Right lung (tissue), 5 donors: ENCODE data around the gene TYMP. TPM values are rescaled to one million over a fixed set of nuclear protein-coding genes. Genes with fewer than 3 reads are reported as not detected.

Source experiments
- DNase-seq, 2 donors: peaks; one replicate each; pipeline ENCODE4 v3.0.0-alpha.2; 2013
- polyA plus RNA-seq, 5 donors: library from polyadenylated mRNA; unstranded; fragments of 120-200 nt; gene quantifications; one replicate each; pipeline versions ENCODE4 v1.2.1 to v1.2.3, GENCODE V29; 2013; ENCODE audit warnings: inconsistent platforms in 1 of 5, low replicate concordance in 1 of 5; ENCODE audit not compliant: insufficient read length in 5 of 5, insufficient read depth in 1 of 5

Gene TYMP
- polyA plus RNA-seq, 5 donors = 1.9 to 6.9 (median 3.2) TPM

DNA sequence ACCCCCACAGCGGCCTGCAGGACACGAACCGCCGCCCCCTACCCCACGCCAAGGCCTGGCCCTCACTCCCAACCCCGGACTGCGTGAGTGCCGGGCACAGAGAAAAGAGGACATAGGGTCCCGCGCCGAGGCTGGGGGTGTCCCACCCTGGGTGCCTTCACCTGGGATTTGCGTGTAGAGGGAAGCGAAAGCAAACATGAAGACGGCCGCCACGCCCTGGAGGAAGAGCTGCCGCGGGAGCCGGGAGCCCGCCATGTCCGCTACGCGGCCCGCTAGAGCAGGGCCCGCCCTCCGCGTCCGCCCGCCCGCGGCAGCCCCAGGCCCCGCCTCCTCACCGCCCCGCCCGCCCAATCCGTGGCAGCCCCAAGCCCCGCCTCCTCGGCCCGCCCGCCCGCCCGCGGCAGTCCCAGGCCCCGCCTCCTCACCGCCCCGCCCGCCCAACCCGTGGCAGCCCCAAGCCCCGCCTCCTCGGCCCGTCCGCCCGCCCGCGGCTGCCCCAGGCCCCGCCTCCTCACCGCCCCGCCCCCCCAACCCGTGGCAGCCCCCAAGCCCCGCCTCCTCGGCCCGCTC, 22.3 kb downstream of the TYMP start, which contains the start of gene LMF2:
LMF2 (minus strand) TSS at position 282 of the 570 bp plus-strand sequence; CDS start at position 255, 27 bp downstream.
- DNase-seq = no peak

DNA sequence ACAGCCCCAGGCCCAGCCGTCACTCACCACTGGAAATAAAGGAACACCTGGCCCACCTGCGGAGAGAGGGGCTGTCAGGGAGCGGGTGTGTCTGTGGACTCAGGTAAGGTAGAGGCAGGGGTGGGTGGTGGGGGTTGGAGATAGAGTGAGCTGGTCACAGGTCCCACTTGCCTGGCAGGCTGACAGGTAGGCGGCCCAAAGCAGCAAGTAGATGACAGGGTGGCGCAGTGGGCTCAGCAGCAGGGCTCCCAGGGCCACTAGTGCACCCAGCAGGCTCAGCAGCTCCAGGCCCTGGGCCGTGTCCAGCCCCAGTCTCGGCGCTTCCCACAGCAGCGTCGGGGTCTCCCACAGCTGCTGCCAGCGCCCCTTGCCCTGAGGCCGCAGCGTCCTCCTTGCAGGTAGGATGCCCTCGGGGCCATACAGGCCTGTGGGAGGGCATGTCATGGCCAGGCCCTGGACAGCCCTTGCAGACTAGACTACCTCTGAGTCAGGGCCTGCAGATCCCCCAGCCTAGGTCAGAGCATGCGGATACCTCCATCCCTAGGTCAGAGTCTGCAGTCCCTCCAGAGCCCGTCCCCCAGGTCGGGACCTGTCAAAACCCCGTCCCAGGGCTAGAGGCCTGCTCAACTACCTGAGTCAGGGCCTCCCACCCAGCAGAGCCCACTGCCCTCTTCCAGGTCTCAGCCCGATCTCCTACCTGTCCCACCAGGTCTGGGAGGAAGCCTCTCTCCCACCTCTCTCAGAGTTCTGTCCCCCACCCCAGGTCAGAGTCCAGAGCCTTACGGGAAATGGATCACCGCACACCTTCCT, 23.0 kb downstream of the TYMP start:
- no peak for DNase-seq

DNA sequence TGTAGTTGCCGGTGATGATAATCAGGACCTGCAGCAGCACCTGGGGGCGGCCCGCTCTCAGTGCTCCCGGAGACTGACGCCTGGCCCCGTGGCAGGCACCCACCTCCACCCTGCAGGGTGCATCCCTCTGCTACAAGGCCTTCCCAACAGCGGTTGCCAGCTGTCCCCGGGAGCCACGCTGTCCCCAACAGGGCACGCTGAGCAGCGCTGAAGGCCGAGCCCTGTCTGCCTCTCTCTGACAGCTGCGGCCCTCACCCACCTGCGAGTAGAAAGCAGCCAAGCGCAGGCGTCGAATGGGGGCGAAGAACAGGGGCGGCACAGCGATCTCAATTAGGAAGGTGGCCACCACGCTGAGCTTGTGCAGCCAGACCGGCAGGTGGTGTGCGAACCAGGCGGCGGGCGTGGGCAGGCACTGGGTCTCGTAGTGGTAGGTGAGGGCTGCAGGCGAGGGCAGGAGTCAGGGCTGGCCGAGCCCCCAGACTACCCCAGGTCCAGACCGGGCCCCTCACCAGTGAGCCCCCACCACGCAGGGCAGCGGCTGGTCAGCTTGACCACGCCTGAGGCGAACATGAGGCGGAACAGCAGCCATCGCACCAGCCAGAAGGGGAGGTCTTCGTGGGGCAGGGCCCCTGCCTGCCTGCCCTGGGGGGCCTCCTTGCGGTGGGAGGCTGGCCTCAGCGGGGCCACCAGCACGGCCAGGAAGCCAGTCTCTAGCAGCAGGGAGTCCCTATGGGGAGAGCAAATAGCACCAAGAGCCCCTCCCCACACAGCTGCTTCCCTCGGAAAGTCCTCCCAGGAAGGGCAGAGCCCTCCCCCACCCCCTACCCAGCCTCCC, 23.8 kb downstream of the TYMP start:
- DNase-seq = no peak

- no peak for DNase-seq
Measured at GRCh38 chr22:50505276-50505775, 24.5 kb downstream of the TYMP start.

- no peak for DNase-seq
Measured at GRCh38 chr22:50504369-50505211, 25.2 kb downstream of the TYMP start.

DNA sequence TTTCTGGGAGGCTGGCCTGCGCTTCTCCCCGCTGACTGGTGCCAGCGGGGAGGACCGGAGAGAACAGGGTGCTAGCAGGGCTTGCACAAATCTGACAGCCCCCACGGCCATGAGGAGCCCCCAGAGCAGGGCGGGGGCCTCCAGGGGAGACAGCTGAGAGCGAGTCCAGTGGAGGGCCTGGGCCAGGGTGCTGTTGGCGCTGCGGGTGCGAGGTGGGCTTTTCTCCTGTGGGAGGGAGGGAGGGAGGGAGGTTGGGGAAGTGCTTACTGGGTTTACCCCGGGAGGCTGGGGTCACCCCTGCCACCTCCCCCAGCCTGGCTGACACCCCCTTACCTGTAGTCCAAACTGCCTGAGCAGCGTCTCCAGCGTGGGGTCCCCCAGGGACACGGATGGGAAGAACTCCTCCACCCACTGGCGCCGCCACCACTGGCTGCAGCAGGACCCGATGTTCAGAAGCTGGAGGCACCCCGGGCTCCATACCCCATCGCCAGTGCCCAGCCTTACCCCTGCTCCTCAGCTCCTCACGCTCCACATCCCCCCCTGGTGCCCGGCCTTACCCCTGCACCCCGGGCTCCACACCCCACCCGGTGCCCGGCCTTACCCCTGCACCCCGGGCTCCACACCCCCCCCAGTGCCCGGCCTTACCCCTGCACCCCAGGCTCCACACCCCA, 26.2 kb downstream of the TYMP start:
- DNase-seq = no peak

DNA sequence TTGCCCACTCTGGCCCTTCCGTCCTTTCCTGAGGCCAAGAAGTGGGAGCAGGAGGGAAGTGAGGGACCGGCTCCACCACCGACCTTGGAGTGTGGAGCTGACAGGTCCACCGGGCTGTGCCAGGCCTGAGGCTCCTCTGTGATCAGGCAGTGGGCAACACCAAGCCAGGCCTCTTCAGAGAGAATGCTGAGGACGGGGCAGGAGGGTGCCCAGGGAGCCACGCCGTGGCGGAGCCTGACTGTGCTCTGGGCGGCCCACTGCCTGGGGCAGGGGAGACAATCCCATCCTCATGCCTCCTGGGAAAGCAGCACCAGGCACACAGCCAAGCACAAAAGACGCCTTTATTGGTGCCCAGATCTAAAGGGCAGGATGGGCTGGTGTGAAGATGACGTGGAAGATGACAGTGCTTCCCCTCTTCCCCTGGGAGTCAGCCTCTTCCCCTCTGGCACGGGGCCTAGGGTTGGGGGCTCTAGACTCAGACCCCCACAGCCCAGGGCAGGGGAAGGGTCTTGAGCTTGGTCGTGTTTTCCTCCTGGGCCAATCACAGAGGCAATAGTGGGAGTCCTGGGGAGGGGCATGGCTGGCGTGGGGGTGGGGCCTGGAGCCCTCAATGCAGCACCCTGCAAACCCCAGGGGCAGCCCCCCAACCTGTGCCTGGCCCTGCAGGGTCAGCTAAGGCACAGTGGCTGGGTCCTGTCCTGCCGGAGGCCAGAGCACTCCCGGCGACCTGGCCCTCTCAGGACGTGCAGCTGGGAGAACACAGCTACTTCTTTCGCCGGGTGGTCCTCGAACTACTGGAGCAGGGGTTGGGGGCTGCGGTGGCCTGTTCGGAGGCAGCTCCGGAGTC, 27.0 kb downstream of the TYMP start:
- DNase-seq = no peak

DNA sequence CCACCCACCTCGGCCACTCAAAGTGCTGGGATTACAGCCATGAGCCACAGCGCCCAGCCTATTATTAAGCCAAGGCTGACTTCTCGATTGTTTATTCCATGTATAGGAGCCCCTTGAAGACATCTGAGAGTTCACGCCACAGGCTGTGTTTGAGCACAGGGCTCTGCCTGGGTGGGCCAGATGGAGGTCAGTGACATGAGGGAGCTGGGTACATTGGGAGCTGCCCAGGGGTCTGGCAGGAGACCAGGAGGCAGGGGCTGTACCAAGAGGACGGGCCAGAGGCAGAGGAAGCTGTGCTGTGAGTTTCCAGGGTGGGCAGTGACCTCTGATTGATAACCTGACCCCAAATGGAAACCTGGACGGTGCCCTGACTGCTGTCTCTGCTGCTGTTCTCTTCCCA, 27.7 kb downstream of the TYMP start:
- DNase-seq = no peak

GRCh38 chr22:50500452-50500851, 29.4 kb downstream of the TYMP start:
- DNase-seq = no peak

- no peak for DNase-seq
Measured at GRCh38 chr22:50498322-50498890, 31.4 kb downstream of the TYMP start.

- no peak for DNase-seq
Measured at GRCh38 chr22:50497093-50497492, 32.7 kb downstream of the TYMP start.

- DNase-seq = no peak
Measured at GRCh38 chr22:50490531-50491308, 39.1 kb downstream of the TYMP start.

GRCh38 chr22:50489363-50490243, 40.2 kb downstream of the TYMP start:
- no peak for DNase-seq

- DNase-seq = no peak
Measured at GRCh38 chr22:50488886-50489285, 40.9 kb downstream of the TYMP start.

DNA sequence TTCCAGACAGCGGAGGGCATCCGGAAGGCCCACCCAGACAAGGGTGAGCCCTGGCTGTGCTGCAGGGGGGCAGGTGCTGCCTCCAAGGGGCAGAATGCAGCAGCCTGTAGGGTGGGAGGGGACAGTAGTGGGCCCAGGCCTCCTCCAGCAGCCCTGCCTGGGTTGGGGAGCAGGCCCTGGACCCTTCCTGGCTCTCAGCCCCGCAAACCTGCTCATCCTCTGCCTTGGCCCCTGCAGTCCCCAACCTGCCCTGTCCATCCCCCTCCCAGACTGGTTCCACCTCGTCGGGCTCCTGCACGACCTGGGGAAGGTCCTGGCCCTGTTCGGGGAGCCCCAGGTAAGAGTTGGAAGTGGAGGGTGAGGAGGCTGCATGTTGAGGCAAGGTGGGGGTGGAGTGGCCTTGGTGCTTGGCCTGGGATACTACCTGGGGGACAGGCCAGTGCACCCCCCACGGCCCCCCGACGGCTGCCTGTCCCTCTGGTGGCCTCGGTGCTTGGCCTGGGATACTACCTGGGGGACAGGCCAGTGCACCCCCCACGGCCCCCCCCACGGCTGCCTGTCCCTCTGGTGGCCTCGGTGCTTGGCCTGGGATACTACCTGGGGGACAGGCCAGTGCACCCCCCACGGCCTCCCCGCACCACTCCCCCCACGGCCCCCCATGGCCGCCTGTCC, 41.7 kb downstream of the TYMP start:
- no peak for DNase-seq

- no peak for DNase-seq
Measured at GRCh38 chr22:50487290-50488005, 42.4 kb downstream of the TYMP start.
